Mesothelial cell of epicardium (in vitro differentiated cells): ENCODE results near the gene ANKRD11. TPM values are rescaled to one million over a fixed set of nuclear protein-coding genes. Genes with fewer than 3 reads are reported as not detected.
A peak's percentile ranks its signal among the peaks of the same experiment; 100 is the strongest.
"Not testable (repeated sequence)": the region's sequence is repeated elsewhere in the genome, so short reads cannot be mapped to it uniquely, and the experiment has no call there.

Source experiments
- DNase-seq, 2 experiments: peaks; one replicate each; pipeline ENCODE4 v3.0.0; 2021; ENCODE audit warnings: low spot score in 2 of 2; ENCODE audit not compliant: unreplicated experiment in 2 of 2
- H3K27ac Mint-ChIP-seq: 2 replicates; pipeline ENCODE4 v1.8.0; 2021; ENCODE audit warnings: mixed read lengths
- H3K27me3 Mint-ChIP-seq: 2 replicates; pipeline ENCODE4 v1.8.0; 2021; ENCODE audit warnings: low read depth, mixed read lengths
- H3K36me3 Mint-ChIP-seq: 2 replicates; pipeline ENCODE4 v1.8.0; 2021; ENCODE audit warnings: mixed read lengths
- H3K4me1 Mint-ChIP-seq: 2 replicates; pipeline ENCODE4 v1.8.0; 2021; ENCODE audit warnings: mixed read lengths
- H3K4me3 Mint-ChIP-seq: 2 replicates; pipeline ENCODE4 v1.8.0; 2021; ENCODE audit warnings: mild to moderate bottlenecking, moderate library complexity, mixed read lengths
- H3K9me3 Mint-ChIP-seq: 2 replicates; pipeline ENCODE4 v1.8.0; 2021; ENCODE audit warnings: mixed read lengths
- CTCF ChIP-seq: fragments of 200-600 bp; sonication (generic); IDR thresholded peaks from one replicate; pipeline ENCODE4 v1.5.0; 2021; ENCODE audit warnings: antibody characterized with exemption; ENCODE audit not compliant: unreplicated experiment
- total RNA-seq: library from RNA; stranded (reverse); gene quantifications from 3 replicates; pipeline ENCODE4 v1.2.1, GENCODE V29; 2021

Gene ANKRD11
- total RNA-seq, 1 donor from 2014 or later = 247 TPM

GRCh38 chr16:89422905-89423630, 67.3 kb downstream of the ANKRD11 start:
- no peak for TF ChIP-seq CTCF
- DNase-seq = no peak
- no peaks in the 10 kb centered on the region for H3K27me3 Mint-ChIP-seq
- H3K4me1 Mint-ChIP-seq = peaks cover 16% of the 10 kb centered on the region
- H3K36me3 Mint-ChIP-seq = peaks cover 5% of the 10 kb centered on the region
- no peak overlapping the region for H3K4me3 Mint-ChIP-seq
- no peaks in the 10 kb centered on the region for H3K9me3 Mint-ChIP-seq
- peak overlapping the region; percentile 64 for H3K27ac Mint-ChIP-seq

GRCh38 chr16:89422527-89422904, 67.8 kb downstream of the ANKRD11 start:
- H3K27ac Mint-ChIP-seq = peak overlapping the region; percentile 64
- peaks cover 5% of the 10 kb centered on the region for H3K36me3 Mint-ChIP-seq
- DNase-seq = no peak
- H3K4me3 Mint-ChIP-seq = no peak overlapping the region
- TF ChIP-seq CTCF = no peak
- H3K9me3 Mint-ChIP-seq = no peaks in the 10 kb centered on the region
- H3K27me3 Mint-ChIP-seq = no peaks in the 10 kb centered on the region
- H3K4me1 Mint-ChIP-seq = peaks cover 16% of the 10 kb centered on the region

- not testable (repeated sequence) for H3K9me3 Mint-ChIP-seq, DNase-seq, H3K27me3 Mint-ChIP-seq, H3K36me3 Mint-ChIP-seq, H3K4me3 Mint-ChIP-seq, H3K27ac Mint-ChIP-seq
- H3K4me1 Mint-ChIP-seq = peaks cover 15% of the 10 kb centered on the region
Observed at GRCh38 chr16:89421300-89421699, 69.1 kb downstream of the ANKRD11 start.

GRCh38 chr16:89420204-89420603, 70.2 kb downstream of the ANKRD11 start:
- peaks cover 13% of the 10 kb centered on the region for H3K4me1 Mint-ChIP-seq
- no peak overlapping the region for H3K27ac Mint-ChIP-seq
- no peak overlapping the region for H3K4me3 Mint-ChIP-seq
- no peaks in the 10 kb centered on the region for H3K27me3 Mint-ChIP-seq
- TF ChIP-seq CTCF = no peak
- no peak for DNase-seq
- H3K9me3 Mint-ChIP-seq = no peaks in the 10 kb centered on the region
- peaks cover 9% of the 10 kb centered on the region for H3K36me3 Mint-ChIP-seq

- Mint-ChIP-seq H3K9me3 (no peaks in the 10 kb centered on the region), H3K4me3 (no peak overlapping the region), H3K4me1 (peaks cover 15% of the 10 kb centered on the region), H3K27me3 (no peaks in the 10 kb centered on the region), H3K27ac (peak overlapping the region; percentile 26), H3K36me3 (peaks cover 12% of the 10 kb centered on the region)
- no peak for DNase-seq
- TF ChIP-seq CTCF = no peak
Observed at GRCh38 chr16:89418352-89418751, 72.0 kb downstream of the ANKRD11 start.

- peak overlapping the region; percentile 72 for H3K27ac Mint-ChIP-seq
- no peaks in the 10 kb centered on the region for H3K9me3 Mint-ChIP-seq
- DNase-seq = no peak
- TF ChIP-seq CTCF = no peak
- peaks cover 12% of the 10 kb centered on the region for H3K36me3 Mint-ChIP-seq
- H3K4me3 Mint-ChIP-seq = no peak overlapping the region
- no peaks in the 10 kb centered on the region for H3K27me3 Mint-ChIP-seq
- H3K4me1 Mint-ChIP-seq = peaks cover 18% of the 10 kb centered on the region
Observed at GRCh38 chr16:89417352-89417751, 73.0 kb downstream of the ANKRD11 start.
